Measurements from ENCODE around the gene SLC8A1.

The SLC8A1 gene

DNA sequence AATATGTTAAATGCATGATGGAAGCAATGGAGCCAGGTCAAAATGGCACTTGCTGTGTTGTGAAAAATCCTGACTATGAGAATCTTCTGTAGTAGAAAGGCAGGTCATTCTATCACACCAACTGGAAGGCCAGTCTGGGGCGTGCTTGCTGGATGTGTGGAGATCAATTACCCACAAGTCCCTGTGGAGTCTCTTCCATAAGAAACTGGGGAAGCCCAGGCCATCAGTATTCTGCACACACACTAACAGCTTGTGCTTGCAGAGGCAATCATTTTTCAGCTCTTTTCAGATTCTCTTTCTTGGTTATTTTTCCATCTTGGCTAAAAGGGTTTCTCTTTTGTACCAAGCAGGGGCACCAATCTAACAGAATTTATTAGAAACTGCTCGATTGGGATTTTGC lies 190.8 kb downstream of the SLC8A1 start:
- no peak overlapping the region for H3K4me3 ChIP-seq (replicated peaks; ENCODE audit: low read depth, low read length)
- DNase-seq (ENCODE audit: extremely low read depth, low read depth), result no peak
- TF ChIP-seq, protein P1, sequence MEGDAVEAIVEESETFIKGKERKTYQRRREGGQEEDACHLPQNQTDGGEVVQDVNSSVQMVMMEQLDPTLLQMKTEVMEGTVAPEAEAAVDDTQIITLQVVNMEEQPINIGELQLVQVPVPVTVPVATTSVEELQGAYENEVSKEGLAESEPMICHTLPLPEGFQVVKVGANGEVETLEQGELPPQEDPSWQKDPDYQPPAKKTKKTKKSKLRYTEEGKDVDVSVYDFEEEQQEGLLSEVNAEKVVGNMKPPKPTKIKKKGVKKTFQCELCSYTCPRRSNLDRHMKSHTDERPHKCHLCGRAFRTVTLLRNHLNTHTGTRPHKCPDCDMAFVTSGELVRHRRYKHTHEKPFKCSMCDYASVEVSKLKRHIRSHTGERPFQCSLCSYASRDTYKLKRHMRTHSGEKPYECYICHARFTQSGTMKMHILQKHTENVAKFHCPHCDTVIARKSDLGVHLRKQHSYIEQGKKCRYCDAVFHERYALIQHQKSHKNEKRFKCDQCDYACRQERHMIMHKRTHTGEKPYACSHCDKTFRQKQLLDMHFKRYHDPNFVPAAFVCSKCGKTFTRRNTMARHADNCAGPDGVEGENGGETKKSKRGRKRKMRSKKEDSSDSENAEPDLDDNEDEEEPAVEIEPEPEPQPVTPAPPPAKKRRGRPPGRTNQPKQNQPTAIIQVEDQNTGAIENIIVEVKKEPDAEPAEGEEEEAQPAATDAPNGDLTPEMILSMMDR (IDR thresholded peaks at IDR 0.05; ENCODE audit: low read depth, low read length, missing control alignments), result no peak

DNA sequence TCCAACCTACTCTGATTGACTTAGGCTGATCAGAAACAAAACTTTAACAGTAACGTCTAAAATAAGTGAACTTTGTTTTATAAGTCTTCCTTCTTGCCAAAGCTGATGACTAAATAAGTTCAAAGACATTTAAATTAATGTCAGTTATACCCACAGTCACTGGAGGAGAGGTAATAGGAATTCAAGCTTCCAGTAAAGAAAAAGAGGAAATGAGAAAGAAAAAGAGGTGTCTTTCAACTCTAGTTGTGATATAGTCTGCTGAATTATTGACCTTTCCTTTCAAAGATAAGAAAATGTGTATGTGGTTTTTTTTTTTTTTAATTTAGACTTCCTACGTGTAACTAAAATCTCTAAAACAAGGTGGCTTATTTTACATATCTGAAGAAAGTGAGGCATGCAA lies 191.5 kb downstream of the SLC8A1 start:
- no peak overlapping the region for H3K4me3 ChIP-seq (replicated peaks; ENCODE audit: low read depth, low read length)
- DNase-seq (ENCODE audit: extremely low read depth, low read depth), result no peak
- TF ChIP-seq, protein P1 (IDR thresholded peaks at IDR 0.05; ENCODE audit: low read depth, low read length, missing control alignments), result no peak

DNA sequence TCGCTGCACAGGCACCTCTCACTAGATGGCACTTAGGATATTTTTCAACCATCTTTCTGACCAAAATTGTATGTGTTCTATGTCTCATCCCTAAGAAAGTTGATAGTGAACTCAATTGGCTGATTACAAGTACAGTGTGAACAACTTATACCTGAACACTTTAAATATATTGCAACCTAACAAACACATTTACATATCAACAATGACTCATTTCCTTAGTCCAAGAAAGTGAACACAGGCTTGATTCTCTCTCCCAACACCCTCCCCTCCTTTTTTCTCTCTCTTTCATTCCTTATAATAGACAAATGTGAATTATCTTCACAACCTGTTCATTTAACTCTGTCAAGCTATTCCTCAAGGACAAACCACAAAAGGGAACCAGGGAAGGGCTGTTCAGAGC lies 192.0 kb downstream of the SLC8A1 start:
- no peak for DNase-seq (ENCODE audit: extremely low read depth, low read depth)

GRCh38 chr2:40258135-40258457 lies 193.8 kb downstream of the SLC8A1 start:
- no peak for DNase-seq (ENCODE audit: extremely low read depth, low read depth)
- no peak overlapping the region for H3K4me3 ChIP-seq (replicated peaks; ENCODE audit: low read depth, low read length)
- TF ChIP-seq, protein P1 (IDR thresholded peaks at IDR 0.05; ENCODE audit: low read depth, low read length, missing control alignments), result no peak

More for the DNA sequence above, 192.0 kb downstream of the SLC8A1 start:
- TF ChIP-seq, protein P1 (IDR thresholded peaks at IDR 0.05; ENCODE audit: low read depth, low read length, missing control alignments), result no peak
- no peak overlapping the region for H3K4me3 ChIP-seq (replicated peaks; ENCODE audit: low read depth, low read length)

GRCh38 chr2:40257340-40258134 lies 194.4 kb downstream of the SLC8A1 start:
- TF ChIP-seq, protein P1 (IDR thresholded peaks at IDR 0.05; ENCODE audit: low read depth, low read length, missing control alignments), result no peak
- no peak for DNase-seq (ENCODE audit: extremely low read depth, low read depth)
- H3K4me3 ChIP-seq (replicated peaks; ENCODE audit: low read depth, low read length), result no peak overlapping the region

DNA sequence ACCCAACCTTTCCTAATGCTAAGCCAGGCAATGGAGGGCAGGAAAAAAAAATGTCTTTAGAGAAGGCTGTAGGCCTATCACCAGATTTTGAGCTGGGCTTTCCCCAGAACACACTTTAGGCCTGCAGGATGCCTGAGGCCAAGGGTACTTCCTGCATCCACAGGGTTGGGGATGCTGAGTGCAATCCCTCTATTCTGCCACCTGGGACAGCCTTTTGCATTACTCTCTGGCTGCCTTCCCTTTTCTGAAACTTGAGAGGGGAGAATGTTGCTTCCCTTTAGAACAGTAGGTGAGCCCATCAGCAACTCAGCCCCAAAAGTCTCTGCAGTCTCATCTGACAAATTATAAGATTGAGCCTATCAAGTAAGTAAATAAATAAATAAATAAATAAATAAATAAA lies 195.2 kb downstream of the SLC8A1 start:
- TF ChIP-seq, protein P1 (IDR thresholded peaks at IDR 0.05; ENCODE audit: low read depth, low read length, missing control alignments), result peak; percentile 31
- DNase-seq (ENCODE audit: extremely low read depth, low read depth), result no peak
- H3K4me3 ChIP-seq (replicated peaks; ENCODE audit: low read depth, low read length), result no peak overlapping the region

GRCh38 chr2:40256008-40256407 lies 195.9 kb downstream of the SLC8A1 start:
- no peak for DNase-seq (ENCODE audit: extremely low read depth, low read depth)
- H3K4me3 ChIP-seq (replicated peaks; ENCODE audit: low read depth, low read length), result no peak overlapping the region
- TF ChIP-seq, protein P1 (IDR thresholded peaks at IDR 0.05; ENCODE audit: low read depth, low read length, missing control alignments), result no peak

Data from HFF-Myc (cell line).